Measurements from ENCODE around the gene HLA-DRB1. TPM values are rescaled to one million over a fixed set of nuclear protein-coding genes. Genes with fewer than 3 reads are reported as not detected.
"Not testable (repeated sequence)": the region's sequence is repeated elsewhere in the genome, so short reads cannot be mapped to it uniquely, and the experiment has no call there.

Gene HLA-DRB1
- total RNA-seq, 1 donor from 2014 or later: not detected

GRCh38 chr6:32609731-32610640 is 20.3 kb upstream of the HLA-DRB1 start:
- DNase-seq (ENCODE audit: low read depth, low spot score): peak; percentile 83

- no peak for DNase-seq (ENCODE audit: low read depth, low spot score)
Measured at GRCh38 chr6:32609391-32609730, 19.7 kb upstream of the HLA-DRB1 start.

- DNase-seq (ENCODE audit: low read depth, low spot score): no peak
Measured at GRCh38 chr6:32608362-32608761, 18.7 kb upstream of the HLA-DRB1 start.

GRCh38 chr6:32607988-32608298 is 18.3 kb upstream of the HLA-DRB1 start:
- no peak for DNase-seq (ENCODE audit: low read depth, low spot score)

- DNase-seq (ENCODE audit: low read depth, low spot score): no peak
Measured at GRCh38 chr6:32607263-32607987, 17.8 kb upstream of the HLA-DRB1 start.

GRCh38 chr6:32604434-32604877 is 14.8 kb upstream of the HLA-DRB1 start:
- DNase-seq (ENCODE audit: low read depth, low spot score): no peak

GRCh38 chr6:32603888-32604287 is 14.2 kb upstream of the HLA-DRB1 start:
- DNase-seq (ENCODE audit: low read depth, low spot score): no peak

GRCh38 chr6:32603222-32603621 is 13.6 kb upstream of the HLA-DRB1 start:
- DNase-seq (ENCODE audit: low read depth, low spot score): no peak

- DNase-seq (ENCODE audit: low read depth, low spot score): no peak
Measured at GRCh38 chr6:32602383-32602782, 12.7 kb upstream of the HLA-DRB1 start.

GRCh38 chr6:32597024-32597423 is 7.4 kb upstream of the HLA-DRB1 start:
- DNase-seq (ENCODE audit: low read depth, low spot score): no peak

GRCh38 chr6:32590713-32591112 is 1.1 kb upstream of the HLA-DRB1 start:
- not testable (repeated sequence) for DNase-seq (ENCODE audit: low read depth, low spot score)

GRCh38 chr6:32588156-32588555 is 1.5 kb downstream of the HLA-DRB1 start:
- DNase-seq (ENCODE audit: low read depth, low spot score): no peak

- no peak for DNase-seq (ENCODE audit: low read depth, low spot score)
Measured at GRCh38 chr6:32583527-32583898, 6.1 kb downstream of the HLA-DRB1 start.

GRCh38 chr6:32581315-32582095 is 8.1 kb downstream of the HLA-DRB1 start:
- DNase-seq (ENCODE audit: low read depth, low spot score): no peak

GRCh38 chr6:32580593-32580992 is 9.1 kb downstream of the HLA-DRB1 start:
- DNase-seq (ENCODE audit: low read depth, low spot score): no peak

- DNase-seq (ENCODE audit: low read depth, low spot score): no peak
Measured at GRCh38 chr6:32578962-32579361, 10.7 kb downstream of the HLA-DRB1 start.

GRCh38 chr6:32577493-32577892 is 12.2 kb downstream of the HLA-DRB1 start:
- not testable (repeated sequence) for DNase-seq (ENCODE audit: low read depth, low spot score)

- DNase-seq (ENCODE audit: low read depth, low spot score): no peak
Measured at GRCh38 chr6:32576250-32576649, 13.4 kb downstream of the HLA-DRB1 start.

- DNase-seq (ENCODE audit: low read depth, low spot score): no peak
Measured at GRCh38 chr6:32570363-32570905, 19.2 kb downstream of the HLA-DRB1 start.

- no peak for DNase-seq (ENCODE audit: low read depth, low spot score)
Measured at GRCh38 chr6:32568561-32568960, 21.1 kb downstream of the HLA-DRB1 start.

- no peak for DNase-seq (ENCODE audit: low read depth, low spot score)
Measured at GRCh38 chr6:32566957-32567356, 22.7 kb downstream of the HLA-DRB1 start.

- DNase-seq (ENCODE audit: low read depth, low spot score): no peak
Measured at GRCh38 chr6:32565511-32565910, 24.1 kb downstream of the HLA-DRB1 start.
